ENCODE results near the gene VPS8.

The VPS8 gene

GRCh38 chr3:184785890-184786279 is 26.1 kb upstream of the VPS8 start:
- TF ChIP-seq CTCF (IDR thresholded peaks at IDR 0.05; ENCODE audit: control insufficient read depth, extremely low read depth, insufficient read depth), result no peak
- H3K4me3 ChIP-seq (ENCODE audit: low read depth, low read length), result no peak overlapping the region
- DNase-seq (ENCODE audit: low read depth), result no peak

- TF ChIP-seq CTCF (IDR thresholded peaks at IDR 0.05; ENCODE audit: control insufficient read depth, extremely low read depth, insufficient read depth), result no peak
- H3K4me3 ChIP-seq (ENCODE audit: low read depth, low read length), result no peak overlapping the region
These were observed 25.6 kb upstream of the VPS8 start for GRCh38 chr3:184786280-184786941.

GRCh38 chr3:184788751-184789150 is 23.2 kb upstream of the VPS8 start:
- H3K4me3 ChIP-seq (ENCODE audit: low read depth, low read length), result no peak overlapping the region
- no peak for DNase-seq (ENCODE audit: low read depth)
- no peak for TF ChIP-seq CTCF (IDR thresholded peaks at IDR 0.05; ENCODE audit: control insufficient read depth, extremely low read depth, insufficient read depth)

More at GRCh38 chr3:184786280-184786941, 25.6 kb upstream of the VPS8 start:
- no peak for DNase-seq (ENCODE audit: low read depth)

GRCh38 chr3:184789314-184789998 is 22.5 kb upstream of the VPS8 start:
- no peak for DNase-seq (ENCODE audit: low read depth)
- TF ChIP-seq CTCF (IDR thresholded peaks at IDR 0.05; ENCODE audit: control insufficient read depth, extremely low read depth, insufficient read depth), result no peak
- no peak overlapping the region for H3K4me3 ChIP-seq (ENCODE audit: low read depth, low read length)

GRCh38 chr3:184791171-184791570 is 20.8 kb upstream of the VPS8 start:
- no peak for TF ChIP-seq CTCF (IDR thresholded peaks at IDR 0.05; ENCODE audit: control insufficient read depth, extremely low read depth, insufficient read depth)
- no peak for DNase-seq (ENCODE audit: low read depth)
- H3K4me3 ChIP-seq (ENCODE audit: low read depth, low read length), result no peak overlapping the region

GRCh38 chr3:184795522-184796190 is 16.3 kb upstream of the VPS8 start:
- TF ChIP-seq CTCF (IDR thresholded peaks at IDR 0.05; ENCODE audit: control insufficient read depth, extremely low read depth, insufficient read depth), result no peak
- no peak for DNase-seq (ENCODE audit: low read depth)

More at GRCh38 chr3:184795522-184796190, 16.3 kb upstream of the VPS8 start:
- H3K4me3 ChIP-seq (ENCODE audit: low read depth, low read length), result no peak overlapping the region
